ENCODE measurements around the gene S1PR4. TPM values are rescaled to one million over a fixed set of nuclear protein-coding genes. Genes with fewer than 3 reads are reported as not detected.

S1PR4 gene
- polyA plus RNA-seq, 1 of the 3 experiments (the other 2 are of a cell fraction): not detected

DNA sequence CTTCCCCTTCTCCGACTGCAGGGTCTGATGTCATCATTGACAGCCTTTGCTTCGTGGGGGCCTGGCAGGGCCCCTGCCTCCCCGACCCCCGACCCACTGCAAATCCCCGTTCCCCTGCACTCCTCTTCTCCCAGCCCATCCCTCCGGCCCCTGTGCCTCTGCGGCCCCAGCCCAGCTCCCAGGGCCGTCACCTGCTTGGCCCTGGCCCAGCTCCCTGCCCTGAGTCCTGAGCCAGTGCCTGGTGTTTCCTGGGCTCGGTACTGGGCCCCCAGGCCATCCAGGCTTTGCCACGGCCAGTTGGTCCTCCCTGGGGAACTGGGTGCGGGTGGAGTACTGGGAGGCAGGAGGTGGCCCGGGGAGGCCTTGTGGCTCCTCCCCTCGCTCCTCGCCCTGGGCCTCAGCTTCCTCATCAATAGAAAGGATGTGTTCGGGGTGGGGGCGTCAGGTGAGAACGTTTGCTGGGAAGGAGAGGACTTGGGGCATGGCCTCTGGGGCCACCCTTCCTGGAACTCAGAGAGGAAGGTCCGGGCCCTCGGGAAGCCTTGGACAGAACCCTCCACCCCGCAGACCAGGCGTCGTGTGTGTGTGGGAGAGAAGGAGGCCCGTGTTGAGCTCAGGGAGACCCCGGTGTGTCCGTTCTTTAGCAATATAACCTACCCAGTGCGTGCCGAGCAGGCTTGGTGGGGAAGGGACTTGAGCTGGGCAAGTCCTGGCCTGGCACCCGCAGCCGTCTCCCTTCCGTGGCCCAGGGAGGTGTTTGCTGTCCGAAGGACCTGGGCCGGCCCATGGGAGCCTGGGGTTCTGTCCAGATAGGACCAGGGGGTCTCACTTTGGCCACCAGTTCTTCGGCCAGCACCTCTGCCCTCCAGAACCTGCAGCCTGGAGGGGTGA is 30.0 kb downstream of the S1PR4 start:
- Histone ChIP-seq H3K79me2 (ENCODE audit: insufficient read depth) (no peaks in the 10 kb centered on the region), H3K9me2 (no peaks in the 10 kb centered on the region), H3K9ac (no peak overlapping the region), H3K9me3 (no peaks in the 10 kb centered on the region), H3F3A (replicated peaks; ENCODE audit: insufficient read depth) (no peaks in the 10 kb centered on the region), H4K20me1 (ENCODE audit: insufficient read depth) (0 out of 2 replicates have a peak, but pooled peaks cover 5% of the 10 kb centered on the region), H3K4me1 (ENCODE audit: control insufficient read depth in 1 of 2, insufficient read depth in 2 of 2, low read depth in 1 of 2, low read length in 1 of 2) (no peaks in the 10 kb centered on the region), H2AFZ (ENCODE audit: low read depth) (no peak overlapping the region), H3K27me3 (ENCODE audit: insufficient read depth) (no peaks in the 10 kb centered on the region), H3K4me3 (ENCODE audit: low read depth in 2 of 2, low read length in 1 of 2) (no peak overlapping the region), H3K27ac (ENCODE audit: low read depth in 2 of 2, low read length in 1 of 2) (no peak overlapping the region), H3K4me2 (no peak overlapping the region), H3K36me3 (replicated peaks in 1 of 2; ENCODE audit: control insufficient read depth in 1 of 2, insufficient read depth in 2 of 2, low read length in 1 of 2) (peaks cover 5 to 30% of the 10 kb centered on the region in 2 experiments)
- ChIA-PET POLR2A (no interaction called here), CTCF (interaction anchor here (1.1 to 2.0 kb wide), 3 partner anchors 16 to 258 kb away, joined by 3 to 7 read pairs (median 4); partner anchors contain the start of genes CELF5 and NCLN)
- WGBS (ENCODE audit: low lambda C conversion rate): 95% methylated on average over 14 of the region's 33 CpGs
- TF ChIP-seq TEAD4 (IDR thresholded peaks at IDR 0.05; ENCODE audit: borderline replicate concordance, insufficient read depth) (no peak), FOSL2 (IDR thresholded peaks at IDR 0.05; ENCODE audit: borderline replicate concordance, low read depth) (no peak), MXI1 (IDR thresholded peaks at IDR 0.05; ENCODE audit: low read depth, low read length) (no peak), TCF12 (IDR thresholded peaks at IDR 0.05) (no peak), FOXJ3 (CRISPR knock-in tag; IDR thresholded peaks at IDR 0.05) (no peak), RCOR1 (IDR thresholded peaks at IDR 0.05; ENCODE audit: low read length) (no peak), GABPA (IDR thresholded peaks at IDR 0.05; ENCODE audit: low read depth) (no peak), FOXM1 (IDR thresholded peaks at IDR 0.05; ENCODE audit: low read depth) (no peak), POLR2AphosphoS5 (IDR thresholded peaks at IDR 0.05; ENCODE audit: low read depth, low read length) (no peak), RXRA (IDR thresholded peaks at IDR 0.05; ENCODE audit: borderline replicate concordance, low read depth) (no peak), JUND (IDR thresholded peaks at IDR 0.05) (no peak), RAD21 (IDR thresholded peaks at IDR 0.05; ENCODE audit: low read length) (no peak), NRF1 (IDR thresholded peaks at IDR 0.05; ENCODE audit: low read depth, low read length) (no peak), RFX5 (IDR thresholded peaks at IDR 0.05; ENCODE audit: low read length) (no peak), YY1 (IDR thresholded peaks at IDR 0.05; ENCODE audit: low read depth) (no peak), MEF2A (IDR thresholded peaks at IDR 0.05; ENCODE audit: borderline replicate concordance, low read depth) (no peak), CHD2 (IDR thresholded peaks at IDR 0.05; ENCODE audit: low read length, partially characterized antibody) (no peak)
- TF ChIP-seq, protein P1, sequence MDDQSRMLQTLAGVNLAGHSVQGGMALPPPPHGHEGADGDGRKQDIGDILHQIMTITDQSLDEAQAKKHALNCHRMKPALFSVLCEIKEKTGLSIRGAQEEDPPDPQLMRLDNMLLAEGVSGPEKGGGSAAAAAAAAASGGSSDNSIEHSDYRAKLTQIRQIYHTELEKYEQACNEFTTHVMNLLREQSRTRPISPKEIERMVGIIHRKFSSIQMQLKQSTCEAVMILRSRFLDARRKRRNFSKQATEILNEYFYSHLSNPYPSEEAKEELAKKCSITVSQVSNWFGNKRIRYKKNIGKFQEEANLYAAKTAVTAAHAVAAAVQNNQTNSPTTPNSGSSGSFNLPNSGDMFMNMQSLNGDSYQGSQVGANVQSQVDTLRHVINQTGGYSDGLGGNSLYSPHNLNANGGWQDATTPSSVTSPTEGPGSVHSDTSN (IDR thresholded peaks at IDR 0.05): no peak
- TF ChIP-seq, protein P2, sequence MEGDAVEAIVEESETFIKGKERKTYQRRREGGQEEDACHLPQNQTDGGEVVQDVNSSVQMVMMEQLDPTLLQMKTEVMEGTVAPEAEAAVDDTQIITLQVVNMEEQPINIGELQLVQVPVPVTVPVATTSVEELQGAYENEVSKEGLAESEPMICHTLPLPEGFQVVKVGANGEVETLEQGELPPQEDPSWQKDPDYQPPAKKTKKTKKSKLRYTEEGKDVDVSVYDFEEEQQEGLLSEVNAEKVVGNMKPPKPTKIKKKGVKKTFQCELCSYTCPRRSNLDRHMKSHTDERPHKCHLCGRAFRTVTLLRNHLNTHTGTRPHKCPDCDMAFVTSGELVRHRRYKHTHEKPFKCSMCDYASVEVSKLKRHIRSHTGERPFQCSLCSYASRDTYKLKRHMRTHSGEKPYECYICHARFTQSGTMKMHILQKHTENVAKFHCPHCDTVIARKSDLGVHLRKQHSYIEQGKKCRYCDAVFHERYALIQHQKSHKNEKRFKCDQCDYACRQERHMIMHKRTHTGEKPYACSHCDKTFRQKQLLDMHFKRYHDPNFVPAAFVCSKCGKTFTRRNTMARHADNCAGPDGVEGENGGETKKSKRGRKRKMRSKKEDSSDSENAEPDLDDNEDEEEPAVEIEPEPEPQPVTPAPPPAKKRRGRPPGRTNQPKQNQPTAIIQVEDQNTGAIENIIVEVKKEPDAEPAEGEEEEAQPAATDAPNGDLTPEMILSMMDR (IDR thresholded peaks at IDR 0.05): no peak
- TF ChIP-seq, protein P3, sequence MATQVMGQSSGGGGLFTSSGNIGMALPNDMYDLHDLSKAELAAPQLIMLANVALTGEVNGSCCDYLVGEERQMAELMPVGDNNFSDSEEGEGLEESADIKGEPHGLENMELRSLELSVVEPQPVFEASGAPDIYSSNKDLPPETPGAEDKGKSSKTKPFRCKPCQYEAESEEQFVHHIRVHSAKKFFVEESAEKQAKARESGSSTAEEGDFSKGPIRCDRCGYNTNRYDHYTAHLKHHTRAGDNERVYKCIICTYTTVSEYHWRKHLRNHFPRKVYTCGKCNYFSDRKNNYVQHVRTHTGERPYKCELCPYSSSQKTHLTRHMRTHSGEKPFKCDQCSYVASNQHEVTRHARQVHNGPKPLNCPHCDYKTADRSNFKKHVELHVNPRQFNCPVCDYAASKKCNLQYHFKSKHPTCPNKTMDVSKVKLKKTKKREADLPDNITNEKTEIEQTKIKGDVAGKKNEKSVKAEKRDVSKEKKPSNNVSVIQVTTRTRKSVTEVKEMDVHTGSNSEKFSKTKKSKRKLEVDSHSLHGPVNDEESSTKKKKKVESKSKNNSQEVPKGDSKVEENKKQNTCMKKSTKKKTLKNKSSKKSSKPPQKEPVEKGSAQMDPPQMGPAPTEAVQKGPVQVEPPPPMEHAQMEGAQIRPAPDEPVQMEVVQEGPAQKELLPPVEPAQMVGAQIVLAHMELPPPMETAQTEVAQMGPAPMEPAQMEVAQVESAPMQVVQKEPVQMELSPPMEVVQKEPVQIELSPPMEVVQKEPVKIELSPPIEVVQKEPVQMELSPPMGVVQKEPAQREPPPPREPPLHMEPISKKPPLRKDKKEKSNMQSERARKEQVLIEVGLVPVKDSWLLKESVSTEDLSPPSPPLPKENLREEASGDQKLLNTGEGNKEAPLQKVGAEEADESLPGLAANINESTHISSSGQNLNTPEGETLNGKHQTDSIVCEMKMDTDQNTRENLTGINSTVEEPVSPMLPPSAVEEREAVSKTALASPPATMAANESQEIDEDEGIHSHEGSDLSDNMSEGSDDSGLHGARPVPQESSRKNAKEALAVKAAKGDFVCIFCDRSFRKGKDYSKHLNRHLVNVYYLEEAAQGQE (IDR thresholded peaks at IDR 0.05; ENCODE audit: low read depth, low read length): no peak
- no peak for DNase-seq
